Measurements from ENCODE around the gene CPSF2. TPM values are rescaled to one million over a fixed set of nuclear protein-coding genes. Genes with fewer than 3 reads are reported as not detected.

CPSF2 gene
- total and polyA plus RNA-seq, 10 of the 15 experiments (the other 5 are each of a cell fraction or from before 2014, with no cell fraction given), result 18.2 to 71.8 (median 47.0) TPM

DNA sequence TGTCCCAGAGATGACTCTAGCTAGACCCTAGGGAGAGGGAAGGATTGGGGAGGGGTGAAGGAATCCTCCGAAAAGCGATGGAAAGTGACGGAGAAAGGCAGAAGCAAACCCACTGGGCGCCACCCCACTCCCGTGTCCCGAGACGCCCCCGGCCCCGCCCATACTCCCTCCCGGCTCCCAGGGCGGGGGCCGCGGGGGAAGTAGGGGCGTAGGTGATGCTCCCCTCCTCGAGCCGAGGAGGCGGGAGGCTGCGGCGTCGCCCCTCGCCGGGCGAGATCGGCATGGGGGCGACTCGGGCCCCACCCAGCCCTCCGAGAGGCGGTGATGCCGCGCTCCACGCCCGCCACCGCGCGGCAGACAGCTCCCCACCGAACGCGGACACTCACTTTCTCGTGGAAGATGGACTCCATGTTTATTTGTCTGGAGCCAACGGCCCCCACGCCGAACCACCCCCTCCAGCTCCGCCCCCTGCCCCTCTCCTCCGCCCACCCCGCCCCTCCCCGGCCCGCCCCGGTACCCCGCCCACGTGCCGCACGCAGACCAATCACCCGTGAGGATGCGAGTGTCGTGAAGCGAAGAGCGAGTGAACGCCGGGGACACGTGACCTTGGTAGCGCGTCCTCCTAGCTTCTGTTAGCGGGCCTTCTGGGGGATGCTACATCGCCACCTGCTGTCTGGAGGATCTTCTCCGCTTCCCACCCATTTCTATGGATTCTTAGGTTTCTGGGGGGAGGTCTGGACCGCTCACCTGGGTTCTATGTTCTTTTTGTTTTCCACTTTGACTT lies 15.4 kb upstream of the CPSF2 start, which contains the start of gene ATXN3:
TSS of gene ATXN3 (minus strand) at position 440 of the 784 bp plus-strand sequence. CDS start at position 410, 30 bp downstream.
- intact Hi-C loops (cut with micrococcal nuclease; ENCODE audit: unreplicated experiment) (loop anchor here (5.0 kb wide), 1 partner anchor 64 kb away; the partner anchor contains the start of gene TRIP11), in situ Hi-C loops (cut with MboI) (no loop called here)
- H3K9ac ChIP-seq (ENCODE audit: control insufficient read depth, insufficient read depth, low read length), result peak within 1 kb of the TSS; percentile 72
- peak within 1 kb of the TSS; percentile 36 for H3K27ac ChIP-seq (ENCODE audit: control insufficient read depth, insufficient read depth)
- CTCF ChIA-PET, result interaction anchor here (0.6 to 4.9 kb wide), 35 partner anchors 8 to 862 kb away, joined by 3 to 143 read pairs (median 3); partner anchors contain the start of genes CPSF2, NDUFB1 and TRIP11
- SMC1A ChIA-PET (ENCODE audit: uncharacterized antibody, unreplicated experiment), result interaction anchor here (0.5 to 2.8 kb wide), 14 partner anchors 8 to 576 kb away, joined by 3 to 21 read pairs (median 3); partner anchors contain the start of genes CPSF2 and NDUFB1
- peak within 1 kb of the TSS; percentile 74 for H2AFZ ChIP-seq (ENCODE audit: control insufficient read depth, low read depth, low read length)
- peak within 1 kb of the TSS; percentile 82 for H3K4me2 ChIP-seq (ENCODE audit: control insufficient read depth, insufficient read depth)
- H4K20me1 ChIP-seq (ENCODE audit: control insufficient read depth, insufficient read depth), result no peaks in the 10 kb centered on the region
- no peaks in the 10 kb centered on the region for H3K36me3 ChIP-seq (ENCODE audit: control insufficient read depth in 2 of 2, insufficient read depth in 2 of 2, low read length in 1 of 2)
- H3K4me3 ChIP-seq, result peak within 1 kb of the TSS; percentile 98
- no peaks in the 10 kb centered on the region; the same call in 1 of the 2 replicates for H3K4me1 ChIP-seq (ENCODE audit: control insufficient read depth, insufficient read depth, low read length)
- H3K9me3 ChIP-seq (replicated peaks; ENCODE audit: control insufficient read depth, insufficient read depth, low read length), result no peaks in the 10 kb centered on the region
- no TSS peak for BruUV-seq (replicated peaks)
- FAIRE-seq (peak; percentile 89), DNase-seq (ENCODE audit: low read depth, low spot score) (peak; percentile 91), ATAC-seq (peak; percentile 95)
- H3K27me3 ChIP-seq (replicated peaks in 1 of 2; ENCODE audit: control insufficient read depth in 2 of 2, insufficient read depth in 2 of 2, low read length in 1 of 2), result no peaks in the 10 kb centered on the region
- RAD21 ChIA-PET (ENCODE audit: unreplicated experiment), result interaction anchor here (0.9 to 3.1 kb wide), 7 partner anchors 12 to 246 kb away, joined by 3 to 28 read pairs (median 7); partner anchors contain the start of genes CPSF2, NDUFB1 and TRIP11
- WGBS (ENCODE audit: insufficient coverage, insufficient replicate concordance, low lambda C conversion rate, missing lambda C conversion rate), result 3% methylated on average over 35 of the region's 66 CpGs
- peaks cover 23% of the 10 kb centered on the region for H3K79me2 ChIP-seq (ENCODE audit: control insufficient read depth, insufficient read depth, low read length)
- POLR2A ChIA-PET, result interaction anchor here (1.2 to 4.7 kb wide), 3 partner anchors 11 to 66 kb away, joined by 6 to 45 read pairs (median 8); partner anchors contain the start of genes CPSF2, NDUFB1 and TRIP11
- TF ChIP-seq CHD1 (IDR thresholded peaks at IDR 0.05; ENCODE audit: low read depth, low read length), result no peak
- TF ChIP-seq EP300 (IDR thresholded peaks at IDR 0.05; ENCODE audit: borderline replicate concordance in 1 of 2, control insufficient read depth in 1 of 2, low read depth in 2 of 2, low read length in 2 of 2), result 0 out of 4 replicates have a peak, but pooled peaks of 1 of the 2 experiments have one; percentile 24
- TF ChIP-seq, protein P1, sequence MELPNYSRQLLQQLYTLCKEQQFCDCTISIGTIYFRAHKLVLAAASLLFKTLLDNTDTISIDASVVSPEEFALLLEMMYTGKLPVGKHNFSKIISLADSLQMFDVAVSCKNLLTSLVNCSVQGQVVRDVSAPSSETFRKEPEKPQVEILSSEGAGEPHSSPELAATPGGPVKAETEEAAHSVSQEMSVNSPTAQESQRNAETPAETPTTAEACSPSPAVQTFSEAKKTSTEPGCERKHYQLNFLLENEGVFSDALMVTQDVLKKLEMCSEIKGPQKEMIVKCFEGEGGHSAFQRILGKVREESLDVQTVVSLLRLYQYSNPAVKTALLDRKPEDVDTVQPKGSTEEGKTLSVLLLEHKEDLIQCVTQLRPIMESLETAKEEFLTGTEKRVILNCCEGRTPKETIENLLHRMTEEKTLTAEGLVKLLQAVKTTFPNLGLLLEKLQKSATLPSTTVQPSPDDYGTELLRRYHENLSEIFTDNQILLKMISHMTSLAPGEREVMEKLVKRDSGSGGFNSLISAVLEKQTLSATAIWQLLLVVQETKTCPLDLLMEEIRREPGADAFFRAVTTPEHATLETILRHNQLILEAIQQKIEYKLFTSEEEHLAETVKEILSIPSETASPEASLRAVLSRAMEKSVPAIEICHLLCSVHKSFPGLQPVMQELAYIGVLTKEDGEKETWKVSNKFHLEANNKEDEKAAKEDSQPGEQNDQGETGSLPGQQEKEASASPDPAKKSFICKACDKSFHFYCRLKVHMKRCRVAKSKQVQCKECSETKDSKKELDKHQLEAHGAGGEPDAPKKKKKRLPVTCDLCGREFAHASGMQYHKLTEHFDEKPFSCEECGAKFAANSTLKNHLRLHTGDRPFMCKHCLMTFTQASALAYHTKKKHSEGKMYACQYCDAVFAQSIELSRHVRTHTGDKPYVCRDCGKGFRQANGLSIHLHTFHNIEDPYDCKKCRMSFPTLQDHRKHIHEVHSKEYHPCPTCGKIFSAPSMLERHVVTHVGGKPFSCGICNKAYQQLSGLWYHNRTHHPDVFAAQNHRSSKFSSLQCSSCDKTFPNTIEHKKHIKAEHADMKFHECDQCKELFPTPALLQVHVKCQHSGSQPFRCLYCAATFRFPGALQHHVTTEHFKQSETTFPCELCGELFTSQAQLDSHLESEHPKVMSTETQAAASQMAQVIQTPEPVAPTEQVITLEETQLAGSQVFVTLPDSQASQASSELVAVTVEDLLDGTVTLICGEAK (IDR thresholded peaks at IDR 0.05; ENCODE audit: borderline replicate concordance), result no peak
- TF ChIP-seq, protein P2, sequence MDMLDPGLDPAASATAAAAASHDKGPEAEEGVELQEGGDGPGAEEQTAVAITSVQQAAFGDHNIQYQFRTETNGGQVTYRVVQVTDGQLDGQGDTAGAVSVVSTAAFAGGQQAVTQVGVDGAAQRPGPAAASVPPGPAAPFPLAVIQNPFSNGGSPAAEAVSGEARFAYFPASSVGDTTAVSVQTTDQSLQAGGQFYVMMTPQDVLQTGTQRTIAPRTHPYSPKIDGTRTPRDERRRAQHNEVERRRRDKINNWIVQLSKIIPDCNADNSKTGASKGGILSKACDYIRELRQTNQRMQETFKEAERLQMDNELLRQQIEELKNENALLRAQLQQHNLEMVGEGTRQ (IDR thresholded peaks at IDR 0.05; ENCODE audit: borderline replicate concordance, low read depth, low read length), result peak; percentile 96
- TF ChIP-seq IKZF2 (IDR thresholded peaks at IDR 0.05), result peak in 1 of 2 experiments; percentile 44
- no peak for TF ChIP-seq MYB (IDR thresholded peaks at IDR 0.05; ENCODE audit: borderline replicate concordance, low read depth, low read length)
- TF ChIP-seq BHLHE40 (IDR thresholded peaks at IDR 0.05; ENCODE audit: borderline replicate concordance in 1 of 2, low read depth in 2 of 2, low read length in 1 of 2), result peak; percentile 84 to 87
- TF ChIP-seq, protein P3, sequence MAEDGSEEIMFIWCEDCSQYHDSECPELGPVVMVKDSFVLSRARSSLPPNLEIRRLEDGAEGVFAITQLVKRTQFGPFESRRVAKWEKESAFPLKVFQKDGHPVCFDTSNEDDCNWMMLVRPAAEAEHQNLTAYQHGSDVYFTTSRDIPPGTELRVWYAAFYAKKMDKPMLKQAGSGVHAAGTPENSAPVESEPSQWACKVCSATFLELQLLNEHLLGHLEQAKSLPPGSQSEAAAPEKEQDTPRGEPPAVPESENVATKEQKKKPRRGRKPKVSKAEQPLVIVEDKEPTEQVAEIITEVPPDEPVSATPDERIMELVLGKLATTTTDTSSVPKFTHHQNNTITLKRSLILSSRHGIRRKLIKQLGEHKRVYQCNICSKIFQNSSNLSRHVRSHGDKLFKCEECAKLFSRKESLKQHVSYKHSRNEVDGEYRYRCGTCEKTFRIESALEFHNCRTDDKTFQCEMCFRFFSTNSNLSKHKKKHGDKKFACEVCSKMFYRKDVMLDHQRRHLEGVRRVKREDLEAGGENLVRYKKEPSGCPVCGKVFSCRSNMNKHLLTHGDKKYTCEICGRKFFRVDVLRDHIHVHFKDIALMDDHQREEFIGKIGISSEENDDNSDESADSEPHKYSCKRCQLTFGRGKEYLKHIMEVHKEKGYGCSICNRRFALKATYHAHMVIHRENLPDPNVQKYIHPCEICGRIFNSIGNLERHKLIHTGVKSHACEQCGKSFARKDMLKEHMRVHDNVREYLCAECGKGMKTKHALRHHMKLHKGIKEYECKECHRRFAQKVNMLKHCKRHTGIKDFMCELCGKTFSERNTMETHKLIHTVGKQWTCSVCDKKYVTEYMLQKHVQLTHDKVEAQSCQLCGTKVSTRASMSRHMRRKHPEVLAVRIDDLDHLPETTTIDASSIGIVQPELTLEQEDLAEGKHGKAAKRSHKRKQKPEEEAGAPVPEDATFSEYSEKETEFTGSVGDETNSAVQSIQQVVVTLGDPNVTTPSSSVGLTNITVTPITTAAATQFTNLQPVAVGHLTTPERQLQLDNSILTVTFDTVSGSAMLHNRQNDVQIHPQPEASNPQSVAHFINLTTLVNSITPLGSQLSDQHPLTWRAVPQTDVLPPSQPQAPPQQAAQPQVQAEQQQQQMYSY (CRISPR knock-in tag; IDR thresholded peaks at IDR 0.05), result no peak

Measured in GM12878 (cell line).